GM15510 (cell line): ENCODE results near the gene CYP2J2.

Experiments used
- POLR2A ChIP-seq: IDR thresholded peaks from 3 replicates; pipeline ENCODE4 v1.6.1; 2011; ENCODE audit warnings: borderline replicate concordance; ENCODE audit not compliant: insufficient read length; ENCODE audit errors: extremely low read depth

Gene CYP2J2, protein sequence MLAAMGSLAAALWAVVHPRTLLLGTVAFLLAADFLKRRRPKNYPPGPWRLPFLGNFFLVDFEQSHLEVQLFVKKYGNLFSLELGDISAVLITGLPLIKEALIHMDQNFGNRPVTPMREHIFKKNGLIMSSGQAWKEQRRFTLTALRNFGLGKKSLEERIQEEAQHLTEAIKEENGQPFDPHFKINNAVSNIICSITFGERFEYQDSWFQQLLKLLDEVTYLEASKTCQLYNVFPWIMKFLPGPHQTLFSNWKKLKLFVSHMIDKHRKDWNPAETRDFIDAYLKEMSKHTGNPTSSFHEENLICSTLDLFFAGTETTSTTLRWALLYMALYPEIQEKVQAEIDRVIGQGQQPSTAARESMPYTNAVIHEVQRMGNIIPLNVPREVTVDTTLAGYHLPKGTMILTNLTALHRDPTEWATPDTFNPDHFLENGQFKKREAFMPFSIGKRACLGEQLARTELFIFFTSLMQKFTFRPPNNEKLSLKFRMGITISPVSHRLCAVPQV

DNA sequence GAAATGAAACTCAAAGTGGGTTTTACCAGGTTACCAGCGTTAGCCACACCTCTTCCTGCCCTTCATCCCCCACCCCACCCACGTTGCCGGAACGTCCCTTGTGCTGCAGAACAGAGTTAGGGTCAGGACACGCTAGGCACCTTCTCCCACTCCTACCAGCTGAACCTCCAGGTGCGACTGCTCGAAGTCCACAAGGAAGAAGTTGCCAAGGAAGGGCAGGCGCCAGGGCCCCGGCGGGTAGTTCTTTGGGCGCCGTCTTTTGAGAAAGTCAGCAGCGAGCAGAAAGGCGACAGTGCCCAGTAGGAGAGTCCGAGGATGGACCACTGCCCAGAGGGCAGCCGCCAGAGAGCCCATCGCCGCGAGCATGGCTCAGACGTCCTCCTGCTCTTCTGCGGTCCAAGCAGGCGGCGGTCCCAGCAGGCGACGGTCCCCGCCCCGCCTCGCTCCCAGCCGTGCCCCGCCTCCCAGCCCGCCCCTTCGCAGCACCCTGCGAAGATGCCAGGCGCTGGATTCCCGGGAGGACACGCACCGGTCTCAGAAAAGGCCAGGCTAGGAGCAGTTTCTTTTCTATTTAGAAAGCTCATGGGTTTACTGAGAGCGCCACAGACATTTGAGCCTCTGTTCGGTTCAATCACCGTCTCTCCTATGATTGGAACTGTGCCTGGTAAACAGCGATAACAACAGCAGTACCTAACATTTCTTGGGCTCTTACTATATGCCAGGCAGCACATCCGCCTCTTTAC, at the start of gene CYP2J2:
Gene CYP2J2, minus strand, starts transcription at position 393 of the 743 bp plus-strand sequence. Its CDS starts 27 bp downstream, at position 366.
- no peak for TF ChIP-seq POLR2A

DNA sequence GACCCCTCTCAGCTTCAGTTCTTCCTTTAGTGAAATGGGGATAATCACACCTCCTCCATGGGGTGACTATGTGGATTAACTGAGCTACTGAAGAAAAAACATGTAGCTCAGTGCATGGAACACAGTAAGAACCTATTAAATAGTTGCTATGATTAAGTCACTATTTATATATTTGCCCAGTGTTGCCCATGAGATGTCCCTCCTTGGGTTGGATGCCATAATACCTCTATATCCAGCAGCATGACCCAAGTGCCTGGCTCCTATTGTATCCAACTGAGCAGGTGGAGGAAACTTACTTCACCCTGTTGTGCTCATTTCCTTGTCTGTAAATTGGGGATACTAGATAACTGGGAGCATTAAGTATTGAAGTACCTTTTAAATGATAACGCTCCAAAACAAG, 47.1 kb upstream of the CYP2J2 start:
- no peak for TF ChIP-seq POLR2A

DNA sequence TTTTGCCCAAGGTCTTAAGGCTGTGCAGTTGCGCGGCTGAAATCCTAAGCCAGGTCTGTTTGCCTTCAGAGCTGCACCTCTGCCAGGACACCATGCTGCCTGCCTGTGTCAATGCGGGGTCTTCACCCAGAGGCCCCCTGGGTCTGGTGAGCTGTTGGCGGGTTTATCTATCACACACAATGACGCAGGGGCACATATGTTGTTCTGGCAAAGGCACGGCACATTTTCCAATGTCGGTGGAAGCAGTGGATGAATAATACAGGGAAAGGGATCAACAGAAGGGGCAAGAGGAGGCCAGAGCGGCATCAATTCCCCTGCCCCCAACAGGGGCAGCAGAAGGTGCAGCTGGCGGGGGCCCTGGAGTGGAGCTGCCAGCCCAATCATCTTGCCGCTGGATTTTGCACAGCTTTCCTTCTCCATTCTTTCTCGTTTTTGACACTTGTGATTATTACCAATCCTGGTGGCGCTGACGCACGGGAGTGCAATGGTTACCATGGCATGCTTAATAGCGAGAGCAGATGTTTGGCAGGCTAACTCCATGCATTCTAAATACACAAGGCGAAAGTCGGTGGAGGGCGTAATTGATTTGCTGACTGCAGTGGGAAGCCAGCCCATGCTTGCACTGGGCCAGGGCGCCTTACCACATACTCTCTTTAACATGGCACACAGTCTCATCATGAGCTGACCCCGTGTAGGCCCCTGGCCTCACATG, 45.8 kb upstream of the CYP2J2 start:
- TF ChIP-seq POLR2A: no peak

DNA sequence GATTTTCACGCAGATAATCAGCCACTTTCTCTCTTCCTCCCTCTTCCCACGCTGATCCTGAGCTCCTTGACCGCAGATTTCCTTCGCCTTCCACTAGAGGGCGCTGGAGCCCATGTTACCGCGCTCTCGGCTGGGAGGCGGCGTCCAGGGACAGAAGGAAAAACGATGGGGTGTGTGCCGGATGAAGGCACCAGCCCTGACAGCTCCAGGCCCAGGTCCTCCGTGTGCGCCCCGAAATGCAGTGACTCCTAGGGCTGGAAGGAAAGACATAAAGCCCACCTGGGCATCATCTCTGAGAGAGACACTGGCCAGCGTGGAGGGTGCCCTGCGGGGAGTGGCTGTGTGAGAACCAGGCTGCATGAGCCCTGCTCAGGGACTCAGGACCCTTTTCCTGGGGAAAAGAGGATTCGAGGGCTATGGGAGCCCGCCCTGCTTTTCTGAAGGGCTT, 44.9 kb upstream of the CYP2J2 start:
- TF ChIP-seq POLR2A: no peak

DNA sequence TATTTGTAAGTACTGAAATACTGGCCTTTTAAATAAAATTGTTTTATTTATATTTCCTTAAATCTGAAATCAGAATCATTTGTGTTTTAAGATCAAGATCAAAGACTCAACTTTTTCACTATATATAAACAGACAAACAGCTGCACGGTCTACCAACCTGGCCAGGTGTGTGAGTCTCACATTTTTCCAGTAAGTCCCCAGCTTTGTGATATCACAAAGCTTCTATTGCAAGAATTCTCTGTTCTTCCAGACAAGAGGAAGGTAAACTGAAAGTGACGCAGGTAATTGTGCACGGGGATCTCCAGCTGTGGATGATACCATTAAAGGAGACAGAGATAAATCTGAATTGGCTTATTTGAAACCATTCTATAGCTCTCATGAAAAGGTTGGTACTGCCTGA, 41.2 kb upstream of the CYP2J2 start:
- TF ChIP-seq POLR2A: no peak

DNA sequence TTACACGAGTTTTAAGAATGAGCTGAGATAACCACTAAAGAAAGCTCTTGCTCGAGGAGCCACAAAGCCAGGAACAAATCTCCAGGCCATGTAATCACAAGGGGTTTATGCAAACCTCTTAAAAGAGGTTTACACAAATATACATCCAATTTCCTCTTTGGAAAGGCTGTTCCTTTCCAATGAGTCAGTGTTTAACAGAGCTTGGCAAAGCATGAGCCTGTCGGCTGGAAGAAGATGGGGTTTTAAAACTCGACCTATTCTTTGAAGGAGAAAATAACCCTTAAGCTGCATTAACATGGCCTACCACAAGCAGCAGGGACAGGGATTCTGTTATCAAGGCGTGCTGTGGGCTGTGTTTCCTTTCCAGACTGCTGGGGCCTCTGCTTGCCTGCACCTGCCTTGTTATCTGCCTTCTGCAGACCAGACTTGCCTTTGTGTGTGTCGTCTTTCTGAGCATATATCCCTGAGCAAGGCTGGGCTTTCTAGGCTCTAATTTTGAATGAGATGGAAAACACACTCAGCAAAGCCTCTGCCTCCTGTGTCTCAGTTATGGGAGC, 40.6 kb upstream of the CYP2J2 start:
- TF ChIP-seq POLR2A: no peak

DNA sequence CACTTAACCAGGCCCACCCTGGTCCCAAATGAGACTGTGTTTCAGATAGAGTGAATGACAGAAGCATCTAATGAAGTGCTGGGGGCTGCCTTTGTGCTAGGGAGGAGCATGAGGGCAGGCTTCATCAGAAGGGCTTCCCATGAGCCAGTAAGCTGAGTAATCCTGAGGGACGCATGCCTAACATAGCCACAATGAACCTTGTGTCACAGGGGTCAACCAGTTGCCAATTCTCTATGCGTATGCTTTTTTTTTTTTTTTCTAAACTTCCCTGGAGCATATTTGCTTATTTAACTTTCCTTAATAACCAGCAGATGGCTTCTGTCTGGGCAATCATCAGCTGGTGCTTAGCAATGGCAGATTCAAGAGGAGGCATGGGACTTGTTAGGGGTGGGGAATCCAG, 25.5 kb upstream of the CYP2J2 start:
- TF ChIP-seq POLR2A: no peak

DNA sequence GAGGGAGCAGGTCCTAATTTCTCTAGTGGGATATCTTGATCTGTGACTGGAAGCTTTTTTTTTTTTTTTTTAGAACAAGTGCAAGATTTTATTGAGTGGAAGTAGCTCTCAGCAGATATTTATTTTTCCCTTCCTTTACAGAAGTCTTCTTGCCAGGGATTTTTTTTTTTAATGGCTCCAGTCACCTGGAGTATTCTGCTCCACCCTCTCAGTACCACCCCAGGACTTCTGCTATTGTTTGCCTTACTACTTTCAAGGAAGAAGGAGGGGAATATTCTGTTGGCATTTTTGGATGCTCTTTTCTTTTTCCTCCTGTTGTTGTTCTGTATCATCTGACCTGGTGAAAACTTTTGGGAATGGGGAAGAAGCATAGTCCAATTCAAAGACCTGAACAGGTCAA, 23.1 kb upstream of the CYP2J2 start:
- no peak for TF ChIP-seq POLR2A

DNA sequence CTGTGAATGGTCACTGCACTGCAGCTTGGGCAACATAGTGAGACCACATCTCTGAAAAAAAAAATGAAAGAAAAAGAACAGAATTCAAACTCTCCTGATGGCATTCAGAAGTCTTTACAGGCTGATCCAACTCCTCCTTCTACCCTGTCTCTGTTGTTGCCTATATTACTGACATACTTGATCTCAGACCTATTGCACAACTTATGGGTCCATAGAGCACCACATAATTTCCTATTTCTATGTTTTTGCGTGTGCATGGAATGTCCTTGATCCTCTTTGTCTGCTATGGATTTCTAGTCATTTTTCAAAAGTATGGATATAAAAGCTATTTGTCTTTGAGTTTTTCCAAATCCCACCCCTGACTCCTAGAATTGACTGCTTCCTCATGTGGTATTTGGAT, 22.4 kb upstream of the CYP2J2 start:
- TF ChIP-seq POLR2A: no peak

DNA sequence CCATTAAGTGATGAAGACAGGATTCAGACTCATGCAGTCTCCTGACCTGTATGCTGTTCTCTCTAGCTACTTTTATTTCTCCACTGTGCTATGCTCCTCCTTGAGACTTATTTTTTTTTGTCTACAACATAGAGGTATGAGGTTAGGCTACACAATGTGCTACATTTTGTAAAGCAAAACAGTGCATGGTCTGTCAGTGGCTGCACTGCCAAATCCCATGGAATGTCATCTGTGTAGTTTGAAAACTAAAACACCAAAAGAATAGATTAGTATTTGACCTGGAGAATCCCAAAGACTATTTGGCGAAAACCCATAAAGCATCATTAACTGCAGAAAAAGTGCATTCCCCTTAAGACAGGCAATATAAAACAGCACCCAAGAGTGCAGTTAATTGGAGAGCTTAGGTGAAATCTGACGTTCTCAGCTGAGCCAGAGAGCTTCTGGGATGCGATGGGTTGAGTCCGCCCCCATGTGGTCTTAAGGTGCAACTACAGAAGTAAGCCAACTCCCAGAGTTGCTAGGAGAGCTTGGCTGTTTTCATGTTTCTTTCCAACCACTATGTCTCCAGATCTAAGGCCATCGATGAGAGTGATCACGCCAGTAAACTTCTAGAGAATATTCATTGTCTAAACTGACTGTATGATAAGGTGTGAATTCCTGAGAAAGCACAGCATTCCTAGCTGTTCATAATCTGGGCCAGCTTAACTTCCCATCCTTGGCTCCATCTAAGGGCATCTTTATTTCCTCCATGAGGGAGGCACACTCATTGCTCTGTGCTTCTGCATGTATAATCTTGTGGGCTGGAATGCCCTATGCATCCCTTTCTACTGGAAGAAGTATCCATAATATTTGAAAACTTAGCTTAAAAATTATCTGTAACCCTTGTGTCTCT, 20.7 kb upstream of the CYP2J2 start:
- no peak for TF ChIP-seq POLR2A

DNA sequence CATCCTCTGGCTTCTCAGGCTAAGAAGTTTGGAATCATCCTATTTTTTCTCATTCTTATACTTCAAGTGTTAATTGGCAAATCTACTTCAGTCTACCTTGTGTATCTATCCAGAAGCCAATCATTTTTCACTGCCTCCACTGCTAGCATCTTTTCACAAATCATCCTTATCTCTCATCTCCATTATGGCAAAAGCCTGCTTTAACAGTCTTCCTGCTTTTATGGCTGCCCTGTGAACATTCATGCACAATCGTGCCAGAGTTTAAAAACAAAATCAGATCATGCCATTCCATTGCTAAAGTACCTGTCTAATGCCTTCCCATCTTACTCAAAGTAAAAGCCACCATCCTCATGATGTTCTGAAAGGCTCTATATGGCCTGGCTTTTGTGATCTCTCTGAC, 19.2 kb upstream of the CYP2J2 start:
- no peak for TF ChIP-seq POLR2A

DNA sequence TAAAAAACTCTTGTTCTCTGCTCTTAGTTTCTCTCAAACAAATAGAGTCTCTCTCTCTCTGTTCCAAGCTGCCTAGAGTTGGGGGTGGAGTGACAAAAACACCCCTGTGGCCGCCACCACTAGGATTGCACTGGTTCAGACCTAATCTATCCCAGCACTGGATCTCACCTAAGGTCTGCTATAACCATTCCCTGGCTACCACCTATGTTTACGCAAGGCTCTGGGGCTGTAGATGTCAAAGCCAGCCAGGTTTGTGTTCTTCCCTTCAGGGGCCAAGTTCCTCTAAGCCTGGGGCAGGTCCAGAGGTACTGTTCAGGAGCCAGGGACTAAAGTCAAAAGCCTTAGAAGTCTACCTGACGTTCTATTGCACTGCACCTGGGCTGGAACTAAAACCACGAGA, 12.8 kb upstream of the CYP2J2 start:
- no peak for TF ChIP-seq POLR2A

DNA sequence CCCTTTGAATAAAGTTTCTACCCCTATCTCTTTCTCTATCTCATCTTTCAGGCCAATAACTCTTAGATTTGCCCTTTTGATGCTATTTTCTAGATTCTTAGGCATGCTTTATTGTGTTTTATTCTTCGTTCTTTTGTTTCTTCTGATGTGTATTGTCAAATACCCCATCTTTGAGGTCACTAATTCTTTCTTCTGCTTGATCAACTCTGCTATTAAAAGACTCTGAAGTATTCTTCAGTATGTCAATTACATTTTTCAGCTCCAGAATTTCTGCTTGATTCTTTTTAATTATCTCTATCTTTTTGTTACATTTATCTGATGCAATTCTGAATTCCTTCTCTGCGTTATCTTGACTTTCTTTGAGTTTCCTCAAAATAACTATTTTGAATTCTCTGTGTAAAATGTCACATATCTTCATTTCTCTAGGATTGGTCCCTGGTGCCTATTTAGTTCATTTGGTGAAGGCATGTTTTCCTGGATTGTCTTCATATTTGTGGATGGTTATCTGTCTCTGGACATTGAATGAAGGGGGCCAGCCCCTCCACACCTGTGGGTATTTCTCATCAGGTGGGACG, 11.2 kb upstream of the CYP2J2 start:
- TF ChIP-seq POLR2A: no peak
